ENCODE results near the gene KLHL35.
A peak's percentile ranks its signal among the peaks of the same experiment; 100 is the strongest.

Gene KLHL35

DNA sequence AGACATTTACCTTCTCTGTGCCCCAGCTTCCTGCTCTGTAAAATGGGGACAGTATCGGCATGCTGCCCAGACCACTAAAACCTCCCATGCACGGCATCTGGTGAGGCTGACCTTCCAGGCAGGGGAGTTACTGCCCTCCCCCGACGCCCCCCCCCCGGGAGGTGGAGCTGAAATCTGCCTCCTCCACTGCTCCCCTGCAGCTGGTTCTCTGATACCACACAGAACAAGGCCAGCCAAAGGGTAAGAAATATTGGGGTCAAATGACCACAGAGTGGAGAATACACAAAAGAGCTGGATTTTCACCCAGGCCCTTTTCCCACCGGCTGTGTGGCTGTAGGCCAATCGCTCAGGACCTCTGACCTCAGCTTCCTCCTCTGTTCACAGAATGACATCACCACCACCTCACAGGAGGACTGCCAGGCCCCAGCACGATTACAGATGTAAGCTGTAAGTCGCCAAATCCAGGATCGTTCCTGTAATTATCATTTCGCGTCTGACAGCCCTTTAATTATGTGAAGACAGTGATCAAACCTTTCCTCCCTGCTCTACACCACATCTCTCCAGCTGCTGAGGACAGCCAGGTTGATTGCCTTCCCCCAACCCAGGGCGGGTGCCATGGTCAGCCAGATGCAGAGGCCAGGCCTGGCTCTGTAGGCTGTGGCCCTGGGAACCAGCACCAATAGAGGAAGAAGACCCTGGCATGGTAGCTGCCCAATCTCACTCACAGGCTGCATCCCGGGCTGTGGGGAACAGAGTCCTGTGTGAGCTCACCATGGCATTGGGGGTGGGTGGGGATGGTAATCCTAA is 35.7 kb upstream of the KLHL35 start:
- no peak for DNase-seq

DNA sequence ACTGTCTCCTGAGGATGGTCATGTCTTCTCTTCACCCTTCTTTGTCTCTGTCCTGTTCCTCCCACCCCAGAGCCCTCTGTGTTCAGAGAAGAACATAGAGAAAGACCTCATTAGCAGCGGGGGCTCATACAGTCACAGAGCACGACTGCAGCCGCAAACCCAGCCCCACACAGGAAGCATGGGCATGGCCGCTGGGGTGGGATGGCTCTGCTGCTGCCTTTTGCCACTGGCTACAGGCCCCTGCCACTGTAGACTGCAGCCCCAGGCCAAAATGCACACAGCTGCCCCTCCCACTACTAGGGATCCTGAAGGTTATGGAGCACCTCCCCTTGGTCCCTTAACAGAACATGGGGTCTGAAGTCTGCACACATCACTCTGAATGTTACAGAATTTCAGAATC is 34.9 kb upstream of the KLHL35 start:
- DNase-seq, result no peak

DNA sequence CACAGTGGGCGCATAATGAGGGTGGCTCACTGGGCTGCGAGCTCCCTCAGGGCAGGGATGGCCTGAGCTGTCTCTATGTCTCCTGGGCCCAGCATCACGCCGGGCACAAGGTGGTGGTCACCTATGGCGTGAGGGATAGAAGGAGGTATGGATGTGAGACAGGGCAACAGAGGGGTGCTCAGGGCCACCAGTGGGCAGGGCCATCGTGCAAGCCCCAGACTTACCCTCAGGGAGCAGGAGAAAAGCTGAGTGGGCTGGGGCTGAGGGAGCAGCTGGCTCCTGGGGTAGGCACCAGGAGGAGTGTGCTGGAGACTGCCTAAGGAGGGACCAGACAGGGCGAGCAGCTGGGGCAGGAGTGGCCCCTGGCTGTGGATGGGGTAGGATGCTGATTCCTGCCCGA is 34.3 kb upstream of the KLHL35 start:
- DNase-seq, result no peak

DNA sequence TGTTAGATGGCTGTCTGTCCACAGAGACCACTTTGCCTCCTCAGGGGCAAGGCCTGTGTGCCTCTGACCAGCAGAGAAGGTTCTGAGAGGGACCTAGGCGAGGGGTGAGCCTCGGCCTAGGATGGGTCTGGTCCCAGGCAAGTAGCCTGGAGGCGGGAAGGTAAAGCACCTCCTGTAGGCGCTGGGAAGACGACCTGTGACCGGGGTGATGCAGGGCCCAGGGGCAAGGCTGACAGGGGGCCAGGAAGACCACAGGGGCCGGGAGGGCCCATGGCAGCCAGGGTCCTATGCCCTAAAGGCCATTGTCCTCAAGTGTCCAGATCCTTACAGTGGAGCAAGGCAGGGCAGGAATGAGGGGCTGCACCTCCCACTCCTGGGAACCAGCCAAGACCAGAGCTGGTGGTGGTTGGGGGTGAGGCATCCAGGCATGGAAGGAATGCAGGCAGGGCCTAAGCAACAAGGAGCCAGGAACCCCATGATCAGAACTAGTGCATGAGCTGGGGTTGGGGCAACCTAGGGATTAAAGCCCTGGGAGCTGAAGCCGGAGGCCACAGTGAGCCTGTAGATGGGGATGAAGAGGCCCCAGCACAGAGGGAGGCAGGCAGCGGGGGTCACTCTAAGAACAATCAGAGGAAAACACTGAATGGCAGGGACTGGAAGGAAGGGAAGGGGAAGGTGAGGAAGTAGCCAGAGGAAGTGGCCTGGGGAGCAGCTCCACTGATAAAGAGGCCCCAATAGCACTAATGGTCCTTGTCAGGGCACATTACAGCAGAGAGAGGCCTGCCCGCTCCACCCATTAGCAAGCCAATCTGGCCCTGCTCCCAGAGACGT is 32.9 kb upstream of the KLHL35 start:
- DNase-seq, result no peak

DNA sequence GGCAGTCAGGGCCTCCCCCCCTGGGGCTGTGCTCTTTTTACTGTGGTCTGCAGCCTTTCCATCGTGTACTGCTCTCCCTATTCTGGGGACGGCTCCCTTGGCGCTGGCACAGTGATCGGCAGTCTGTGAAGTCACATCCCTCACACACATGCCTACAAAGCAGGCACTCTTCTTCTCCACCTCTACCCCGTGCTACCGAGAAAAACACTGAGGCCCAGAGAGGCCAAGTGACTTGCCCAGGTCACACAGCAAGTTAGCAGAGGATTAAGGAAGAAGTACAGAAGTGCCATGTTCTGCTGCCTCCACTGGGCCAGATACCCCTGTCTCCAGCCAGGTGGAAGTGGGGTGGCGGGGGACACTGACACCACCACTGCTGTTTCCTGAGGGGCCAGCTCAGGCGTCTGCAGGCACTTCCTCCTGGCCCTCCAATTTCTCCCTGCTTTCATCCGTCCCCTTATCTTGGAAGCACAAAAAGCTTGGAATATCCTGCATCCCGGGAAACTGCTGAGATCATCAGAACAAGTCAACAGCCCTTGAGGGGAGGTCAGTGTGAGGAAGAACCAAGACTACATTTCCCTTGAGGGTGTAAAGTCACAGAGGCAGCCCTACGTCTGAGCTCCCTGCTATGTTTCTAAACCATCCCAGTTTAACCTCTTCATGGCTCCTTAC is 30.2 kb upstream of the KLHL35 start:
- no peak for DNase-seq

DNA sequence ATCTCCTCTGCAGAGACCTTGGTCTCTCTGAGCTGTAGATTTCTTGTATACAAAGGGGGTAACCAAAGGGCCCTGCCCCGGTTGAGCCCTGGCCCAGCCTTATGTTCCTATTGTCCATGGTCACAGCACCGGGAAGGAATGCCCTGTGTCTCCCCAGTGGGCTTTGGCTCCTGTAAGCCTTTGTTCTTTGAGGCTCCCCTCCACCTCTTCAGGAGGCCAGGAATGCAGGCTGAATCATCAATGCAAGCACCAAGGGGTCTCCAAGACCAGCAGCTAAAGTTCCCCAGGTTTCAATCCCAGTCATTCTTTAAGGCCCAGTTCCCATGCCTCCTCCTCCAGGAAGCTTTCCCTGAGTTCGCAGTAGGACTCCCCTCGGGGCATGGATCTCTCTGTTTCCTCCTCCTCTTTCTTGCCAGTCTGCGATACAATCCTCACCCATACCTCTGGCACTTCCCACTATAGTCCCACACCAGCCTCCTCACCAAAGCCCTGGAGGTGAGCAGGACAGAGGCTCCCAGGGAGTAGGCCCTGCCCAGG is 29.2 kb upstream of the KLHL35 start:
- DNase-seq, result no peak

DNA sequence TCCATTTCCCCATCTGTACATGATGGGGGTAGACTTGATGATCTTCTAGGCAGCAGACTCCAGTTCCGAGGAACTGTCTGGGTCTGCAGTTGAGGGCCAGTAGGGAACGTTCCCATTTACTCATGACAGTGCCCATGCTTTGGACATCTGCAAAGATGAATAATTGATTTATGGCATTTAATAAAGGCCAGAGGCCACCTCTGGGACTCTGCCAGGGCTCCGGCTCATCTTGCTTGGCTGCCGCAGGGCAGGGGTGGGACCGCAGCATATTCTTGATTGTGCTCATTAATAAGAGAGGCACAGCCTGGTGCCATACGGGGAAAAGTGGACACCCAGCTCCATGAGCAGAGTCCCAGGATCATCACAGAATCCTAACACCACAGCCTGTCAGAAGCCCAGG is 28.1 kb upstream of the KLHL35 start:
- DNase-seq, result no peak

DNA sequence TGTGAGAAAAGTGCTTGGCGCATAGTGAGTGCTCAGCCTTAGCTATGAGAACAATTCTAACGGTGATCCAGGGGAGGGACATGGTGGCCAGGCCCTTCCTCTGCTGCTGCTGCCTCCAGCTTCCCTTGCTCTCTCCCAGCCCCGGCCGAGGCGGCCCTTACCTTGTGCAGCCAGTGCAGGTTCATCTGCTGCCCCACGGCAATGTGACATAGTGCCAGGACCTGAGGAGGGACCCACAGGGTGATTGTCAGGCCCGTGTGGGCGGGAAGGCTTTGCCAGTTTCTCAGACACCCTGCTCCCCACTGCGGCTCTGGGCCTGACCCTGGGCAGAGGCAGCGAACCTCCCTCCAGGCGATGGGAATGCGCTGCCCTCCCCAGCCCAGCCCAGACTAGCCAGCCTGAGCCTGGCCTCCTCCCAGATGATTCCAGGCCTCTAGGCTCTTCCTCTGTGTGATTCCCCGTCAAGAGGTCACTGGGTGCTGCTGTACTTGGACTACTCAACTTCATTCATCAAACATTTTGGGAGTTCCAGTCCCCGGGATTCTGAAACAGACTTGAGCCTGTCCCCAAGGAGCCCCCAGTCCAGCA is 23.7 kb upstream of the KLHL35 start:
- no peak for DNase-seq

DNA sequence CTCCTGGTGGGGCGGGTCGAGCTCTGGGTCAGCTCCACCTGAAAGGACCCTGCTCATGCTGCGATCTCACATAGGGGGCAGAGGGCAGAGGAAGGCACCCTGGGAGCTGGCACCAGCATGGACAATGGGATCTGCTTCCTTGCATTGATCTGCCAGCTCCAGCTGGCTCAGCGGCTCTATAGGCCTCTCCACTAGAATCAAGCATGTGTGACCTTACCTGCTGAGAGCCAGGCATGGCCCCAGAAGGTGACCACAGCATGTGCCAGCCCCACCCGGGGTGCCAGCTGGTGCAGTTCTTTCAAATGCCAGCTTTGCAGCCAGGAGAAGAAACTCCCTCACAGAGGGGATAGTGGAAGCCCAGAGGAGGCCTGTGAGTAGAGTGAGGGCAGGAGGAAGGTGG is 22.0 kb upstream of the KLHL35 start:
- no peak for DNase-seq

DNA sequence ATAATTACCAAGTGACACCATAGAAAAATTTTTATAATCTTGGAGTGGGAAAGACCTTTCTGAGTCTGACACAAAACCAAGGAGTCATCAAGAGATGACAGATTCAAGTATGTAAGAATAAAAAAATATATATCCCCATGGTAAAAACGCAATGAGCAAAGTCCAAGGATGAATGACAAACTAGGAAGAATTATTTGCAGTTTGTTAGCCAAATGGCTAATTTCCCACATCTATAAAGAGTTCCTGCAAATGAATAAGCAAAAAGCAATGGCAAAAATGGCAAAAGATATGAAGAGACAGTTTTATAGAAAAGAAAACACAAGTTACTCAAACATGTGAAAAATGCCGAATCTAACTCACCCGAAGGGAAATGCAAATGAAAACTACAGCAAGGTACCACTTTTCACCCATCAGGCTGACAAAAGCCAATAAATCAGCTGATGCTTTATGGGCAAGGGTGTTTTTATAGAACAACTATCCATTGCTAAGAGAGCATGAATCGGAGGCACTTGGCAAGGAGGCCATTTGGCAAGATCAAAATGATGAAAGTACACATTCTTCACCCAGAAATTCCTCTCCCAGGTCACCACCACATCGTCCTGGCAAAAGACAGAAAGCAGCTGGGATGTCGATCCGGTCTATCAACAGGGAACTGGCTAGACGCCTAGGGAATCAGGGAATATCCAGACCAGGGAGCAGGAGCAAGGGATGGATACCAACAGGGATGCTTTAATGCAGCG is 21.1 kb upstream of the KLHL35 start:
- no peak for DNase-seq

DNA sequence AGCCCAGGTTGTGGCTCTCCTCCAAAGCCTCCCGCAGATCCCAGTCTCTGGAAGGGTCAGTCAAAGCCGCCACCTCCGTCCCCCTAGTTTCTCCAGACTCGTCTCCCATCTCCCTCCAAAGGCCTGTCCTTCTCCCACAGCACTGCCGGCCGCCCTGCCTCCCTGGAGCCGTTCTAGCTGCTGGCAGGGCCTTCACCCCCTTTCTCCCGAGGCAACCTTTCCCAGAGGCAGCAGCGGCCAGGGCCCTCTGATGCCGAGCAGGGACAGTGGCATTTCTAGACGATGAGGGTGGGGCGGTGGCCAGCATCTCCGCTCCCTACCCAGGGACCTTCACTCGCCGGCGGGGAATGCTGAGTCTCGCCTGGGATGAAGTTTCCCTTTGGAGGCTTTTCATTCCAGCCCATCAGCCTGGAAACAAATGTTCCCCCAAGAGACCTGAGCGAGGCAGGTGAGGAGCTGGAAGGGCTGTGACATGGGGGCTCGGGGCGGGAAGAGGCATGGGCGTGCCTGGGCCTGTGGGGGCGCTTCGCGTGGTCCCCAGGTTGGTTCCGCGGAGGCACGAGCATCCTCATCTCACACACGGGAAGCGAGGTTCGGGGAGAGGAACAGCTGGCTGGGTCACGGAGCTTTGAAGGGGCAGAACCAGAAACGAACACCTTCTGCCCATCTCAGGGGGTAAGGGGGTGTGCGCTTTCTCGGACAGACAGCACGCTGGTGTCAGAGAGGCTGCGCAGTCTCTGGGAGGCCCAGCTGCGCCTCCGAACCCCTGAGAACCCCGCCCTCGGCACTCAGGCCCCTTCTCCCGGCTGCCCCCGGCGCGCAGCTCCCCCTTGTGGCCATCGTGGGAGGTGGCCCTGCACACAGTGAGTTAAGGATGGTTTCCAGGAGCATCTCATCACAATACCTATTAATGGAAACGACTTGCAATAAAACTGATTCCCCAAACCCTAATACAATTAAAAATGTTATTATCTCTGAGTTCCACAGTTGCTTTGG is 18.1 kb upstream of the KLHL35 start:
- DNase-seq, result peak; percentile 11

DNA sequence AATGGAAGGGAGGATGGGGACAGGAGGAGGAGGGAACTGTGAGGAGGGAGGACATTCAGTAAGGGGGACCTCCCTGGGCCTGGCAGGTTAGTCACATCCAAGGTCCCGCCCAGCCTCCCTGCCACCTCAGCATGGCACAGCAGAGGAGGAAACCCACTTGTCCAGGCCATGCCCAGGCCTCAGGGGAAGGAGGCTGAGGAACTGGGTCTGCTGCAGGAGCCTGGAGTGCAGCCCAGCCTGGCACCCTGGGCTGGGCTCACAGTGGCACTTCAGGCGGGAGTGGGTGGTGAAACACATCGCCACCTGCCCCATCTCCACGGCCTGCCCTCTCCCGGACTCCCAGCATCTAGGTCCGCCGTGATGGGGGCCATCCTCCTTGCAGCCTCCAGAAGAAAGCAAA is 17.2 kb upstream of the KLHL35 start:
- no peak for DNase-seq

DNA sequence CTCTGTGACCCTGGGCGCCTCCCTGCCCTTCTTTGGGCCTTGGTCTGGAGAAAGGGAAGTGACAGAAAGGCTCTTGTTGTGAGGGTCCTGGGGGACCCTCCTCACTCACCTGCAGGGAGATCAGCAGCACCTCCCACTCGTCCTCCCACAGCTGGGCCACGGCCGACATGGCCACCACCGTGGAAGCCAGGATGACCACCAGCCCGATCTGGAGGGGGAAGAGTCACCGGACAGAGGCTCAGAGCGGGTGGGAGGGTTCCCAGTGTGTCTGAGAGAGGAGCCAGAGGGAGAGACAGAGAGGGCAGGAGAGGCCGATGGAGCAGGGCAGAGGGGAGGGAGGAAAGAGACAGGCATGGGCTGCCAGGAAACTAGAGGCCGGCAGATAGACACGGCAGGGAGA is 16.8 kb upstream of the KLHL35 start:
- no peak for DNase-seq

DNA sequence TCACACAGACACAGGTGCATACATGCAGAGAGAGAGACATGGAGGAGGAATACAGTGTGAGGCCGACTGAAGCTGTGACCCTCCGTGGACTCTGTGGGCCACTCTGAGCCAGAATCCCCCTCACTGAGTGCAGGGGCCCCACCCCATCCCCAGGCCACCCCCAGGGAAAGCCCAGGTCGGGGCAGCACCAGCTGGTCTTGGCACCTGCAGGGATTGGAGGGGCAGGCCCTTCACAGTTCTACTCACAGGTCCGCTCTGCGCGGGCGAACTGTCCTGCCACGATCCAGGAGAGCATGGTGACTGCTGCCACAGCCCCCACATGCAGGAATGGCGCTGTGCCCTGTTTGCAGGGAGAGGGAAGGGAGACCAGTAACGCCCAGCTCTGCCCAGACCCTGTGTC is 16.3 kb upstream of the KLHL35 start:
- DNase-seq, result no peak

DNA sequence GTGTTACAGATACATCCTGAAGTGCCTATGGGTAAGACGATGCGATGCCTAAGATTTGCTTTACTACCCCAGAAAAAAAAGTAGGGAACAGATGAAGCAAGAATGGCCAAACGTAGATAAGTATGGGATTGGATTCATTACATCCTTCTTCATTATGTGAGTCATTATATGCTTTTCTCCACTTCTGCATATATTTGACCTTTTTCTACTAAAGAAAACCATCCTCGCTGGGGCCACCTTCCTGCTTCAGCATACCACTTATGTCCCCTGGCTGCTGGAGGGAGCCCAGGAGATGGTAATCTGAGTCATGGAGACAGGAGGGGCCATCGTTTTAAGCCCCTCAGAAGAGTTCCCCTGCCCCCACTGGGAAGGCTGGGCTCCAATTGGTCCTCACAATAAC is 14.4 kb upstream of the KLHL35 start:
- DNase-seq, result no peak

DNA sequence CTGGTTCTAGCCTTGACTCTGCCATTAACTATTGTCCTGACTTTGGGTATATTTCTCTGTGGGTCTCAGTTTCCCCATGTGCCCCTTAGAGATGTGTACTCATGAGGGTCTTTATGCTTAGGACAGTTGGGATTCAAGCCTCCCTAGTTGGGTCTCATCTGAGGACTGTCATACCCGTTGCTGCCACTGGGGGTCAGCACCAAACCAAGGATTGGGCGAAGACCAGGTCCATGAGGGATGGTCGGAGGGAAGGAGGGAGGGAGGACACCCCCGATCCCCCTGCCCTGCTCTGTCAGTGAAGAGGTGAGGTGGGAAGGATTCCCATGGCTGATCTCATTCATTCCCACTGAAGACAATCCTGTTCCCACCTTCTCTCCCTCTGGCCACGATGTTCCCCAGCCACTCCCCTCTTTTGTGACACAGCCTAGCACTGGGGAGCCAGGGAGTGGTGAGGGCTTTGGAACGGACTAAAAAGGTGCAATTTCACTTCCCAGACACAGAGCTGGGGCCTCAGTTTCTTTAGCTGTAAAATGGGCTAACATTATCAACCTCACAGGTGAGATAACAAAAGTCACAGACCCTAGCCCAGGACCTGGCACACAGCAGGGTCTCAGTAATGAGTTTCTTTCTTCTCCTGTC is 12.4 kb upstream of the KLHL35 start:
- DNase-seq, result peak; percentile 74

DNA sequence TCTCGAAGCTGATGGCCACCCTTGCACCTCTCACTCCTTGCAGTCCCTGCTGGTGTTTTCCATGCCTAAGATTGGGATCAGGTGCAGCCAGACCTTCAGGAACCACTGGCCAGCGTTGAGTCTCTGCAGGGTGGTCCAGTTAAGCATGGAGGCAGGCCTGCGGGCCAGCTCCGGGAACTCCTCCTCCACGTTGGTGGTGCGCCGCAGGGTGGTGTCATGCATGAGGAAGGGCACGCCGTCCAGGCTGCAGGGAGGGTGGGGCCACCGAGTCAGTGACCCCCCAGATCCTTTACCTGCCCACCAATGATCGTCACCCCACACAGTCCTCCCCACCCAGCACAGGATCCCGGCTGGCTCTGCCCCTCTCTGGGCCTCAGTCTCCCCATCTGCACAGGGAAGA is 10.0 kb upstream of the KLHL35 start:
- no peak for DNase-seq

DNA sequence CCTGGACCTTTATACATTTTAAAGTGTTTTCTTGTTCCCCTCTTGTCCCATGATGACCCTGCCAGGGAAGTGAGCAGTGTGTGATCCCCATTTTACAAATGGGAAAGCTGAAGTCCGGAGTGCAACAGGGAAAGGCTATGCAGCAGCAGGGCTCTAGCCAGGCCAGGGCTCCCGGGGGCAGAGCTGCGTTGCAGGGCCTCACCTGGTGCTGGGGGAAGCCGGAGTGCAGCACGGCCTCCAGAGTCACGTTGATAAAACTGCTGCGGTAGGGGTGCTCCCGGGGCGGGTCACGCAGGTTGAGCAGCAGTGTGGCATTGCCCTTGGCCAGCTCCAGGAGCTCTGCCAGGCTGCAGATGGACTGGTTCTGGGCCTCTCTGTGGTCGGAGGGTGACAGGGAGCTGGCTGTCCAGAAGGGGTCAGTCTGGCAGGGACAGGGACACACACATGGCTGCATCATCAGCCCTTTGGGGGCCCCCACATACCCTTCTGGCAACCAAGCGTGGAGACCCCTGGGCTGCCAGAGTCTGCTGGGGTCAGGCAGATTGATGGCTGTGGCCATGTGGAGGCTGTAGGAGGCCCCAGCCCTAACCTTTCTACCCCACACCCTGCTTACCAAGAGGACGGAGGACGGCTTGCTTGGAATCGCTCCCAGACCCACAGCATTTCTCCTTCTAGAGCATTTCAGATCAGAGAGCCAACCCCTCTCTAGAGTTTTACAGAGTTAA is 9.3 kb upstream of the KLHL35 start:
- no peak for DNase-seq

DNA sequence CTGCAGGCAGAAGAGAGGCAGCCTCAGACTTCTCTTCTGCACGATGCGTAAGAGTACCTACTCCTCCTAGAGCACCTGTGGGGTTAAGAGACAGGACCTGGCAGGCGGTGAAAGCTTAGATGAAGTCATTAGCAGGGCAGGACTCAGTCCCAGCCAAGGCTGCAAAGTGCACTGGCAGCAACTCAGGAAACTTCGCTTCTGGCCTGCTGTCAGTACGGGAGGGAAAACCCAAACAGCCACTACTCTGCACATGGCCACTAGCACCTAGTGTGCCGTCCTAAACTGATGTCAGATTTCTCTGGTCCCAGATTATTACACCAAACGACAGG is 8.8 kb upstream of the KLHL35 start:
- no peak for DNase-seq
